Myocyte (in vitro differentiated cells): ENCODE measurements around the gene LIPG. TPM values are rescaled to one million over a fixed set of nuclear protein-coding genes. Genes with fewer than 3 reads are reported as not detected.

Experiments
- DNase-seq: peaks from one replicate; pipeline ENCODE4 v3.0.0-alpha.2; 2012; ENCODE audit warnings: low read depth
- total RNA-seq: library from RNA; depleted of rRNA; stranded (reverse); fragments of >200 nt; gene quantifications from 2 replicates; pipeline ENCODE4 v1.2.3, GENCODE V29; 2014

Gene LIPG
- total RNA-seq, 1 donor from 2014 or later = 3.0 TPM

- DNase-seq = no peak
These were observed 15.6 kb upstream of the LIPG start for GRCh38 chr18:49546278-49546677.

GRCh38 chr18:49546719-49547273 lies 15.1 kb upstream of the LIPG start:
- DNase-seq = no peak

GRCh38 chr18:49547701-49548100 lies 14.2 kb upstream of the LIPG start:
- DNase-seq = no peak

GRCh38 chr18:49548229-49548636 lies 13.6 kb upstream of the LIPG start:
- DNase-seq = no peak

GRCh38 chr18:49550621-49551339 lies 11.1 kb upstream of the LIPG start:
- no peak for DNase-seq

- no peak for DNase-seq
These were observed 8.9 kb upstream of the LIPG start for GRCh38 chr18:49553003-49553402.

- DNase-seq = no peak
These were observed 6.2 kb upstream of the LIPG start for GRCh38 chr18:49555641-49556040.

- DNase-seq = no peak
These were observed 3.5 kb upstream of the LIPG start for GRCh38 chr18:49558356-49558755.

- peak; percentile 37 for DNase-seq
These were observed 2.4 kb upstream of the LIPG start for GRCh38 chr18:49559326-49559931.

GRCh38 chr18:49560277-49560623 lies 1.6 kb upstream of the LIPG start:
- DNase-seq = no peak

- DNase-seq = no peak
These were observed 1.1 kb upstream of the LIPG start for GRCh38 chr18:49560624-49561288.

GRCh38 chr18:49562481-49563129 lies 748 bp downstream of the LIPG start:
- DNase-seq = no peak

- DNase-seq = no peak
These were observed 1.3 kb downstream of the LIPG start for GRCh38 chr18:49563130-49563540.

GRCh38 chr18:49563701-49564517 lies 2.1 kb downstream of the LIPG start:
- no peak for DNase-seq

- DNase-seq = no peak
These were observed 2.6 kb downstream of the LIPG start for GRCh38 chr18:49564518-49564834.

- DNase-seq = no peak
These were observed 3.2 kb downstream of the LIPG start for GRCh38 chr18:49565101-49565500.

- DNase-seq = peak; percentile 69
These were observed 3.8 kb downstream of the LIPG start for GRCh38 chr18:49565612-49566011.

- no peak for DNase-seq
These were observed 4.4 kb downstream of the LIPG start for GRCh38 chr18:49566217-49566770.

- DNase-seq = no peak
These were observed 5.1 kb downstream of the LIPG start for GRCh38 chr18:49566985-49567384.

- DNase-seq = no peak
These were observed 7.9 kb downstream of the LIPG start for GRCh38 chr18:49569724-49570123.

- DNase-seq = no peak
These were observed 9.0 kb downstream of the LIPG start for GRCh38 chr18:49570836-49571235.
